Dermis lymphatic vessel endothelial cell (primary cell): ENCODE data around the gene OSCAR. TPM values are rescaled to one million over a fixed set of nuclear protein-coding genes. Genes with fewer than 3 reads are reported as not detected.

Source experiments
- total RNA-seq: library from RNA; depleted of rRNA; stranded (reverse); fragments of >200 nt; gene quantifications from 2 replicates; pipeline ENCODE4 v1.2.1, GENCODE V29; 2014

The OSCAR gene, protein sequence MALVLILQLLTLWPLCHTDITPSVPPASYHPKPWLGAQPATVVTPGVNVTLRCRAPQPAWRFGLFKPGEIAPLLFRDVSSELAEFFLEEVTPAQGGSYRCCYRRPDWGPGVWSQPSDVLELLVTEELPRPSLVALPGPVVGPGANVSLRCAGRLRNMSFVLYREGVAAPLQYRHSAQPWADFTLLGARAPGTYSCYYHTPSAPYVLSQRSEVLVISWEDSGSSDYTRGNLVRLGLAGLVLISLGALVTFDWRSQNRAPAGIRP
- not detected in 2 replicates for total RNA-seq

DNA sequence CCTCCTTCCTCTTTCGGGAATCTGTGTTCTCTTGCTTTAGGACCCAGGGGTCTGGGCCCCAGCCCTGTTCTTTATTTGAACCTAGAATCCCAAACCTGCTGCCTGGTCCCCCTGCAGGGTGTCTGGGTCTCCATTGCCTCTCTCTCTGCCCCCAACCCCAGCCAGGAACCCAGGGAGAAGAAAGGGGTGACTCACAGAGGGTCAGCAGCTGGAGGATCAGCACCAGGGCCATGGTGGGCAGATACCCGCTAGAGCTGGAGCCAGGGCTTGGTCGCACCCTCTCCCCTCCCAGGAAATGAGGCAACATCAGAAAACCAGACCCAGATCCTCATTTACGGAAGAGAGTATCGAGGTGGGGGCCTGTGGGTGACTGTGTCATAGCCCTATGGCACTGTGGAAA lies at the start of gene OSCAR:
Gene OSCAR (minus strand): TSS at position 243 of the 400 bp plus-strand sequence. CDS start 11 bp downstream, at position 232.

DNA sequence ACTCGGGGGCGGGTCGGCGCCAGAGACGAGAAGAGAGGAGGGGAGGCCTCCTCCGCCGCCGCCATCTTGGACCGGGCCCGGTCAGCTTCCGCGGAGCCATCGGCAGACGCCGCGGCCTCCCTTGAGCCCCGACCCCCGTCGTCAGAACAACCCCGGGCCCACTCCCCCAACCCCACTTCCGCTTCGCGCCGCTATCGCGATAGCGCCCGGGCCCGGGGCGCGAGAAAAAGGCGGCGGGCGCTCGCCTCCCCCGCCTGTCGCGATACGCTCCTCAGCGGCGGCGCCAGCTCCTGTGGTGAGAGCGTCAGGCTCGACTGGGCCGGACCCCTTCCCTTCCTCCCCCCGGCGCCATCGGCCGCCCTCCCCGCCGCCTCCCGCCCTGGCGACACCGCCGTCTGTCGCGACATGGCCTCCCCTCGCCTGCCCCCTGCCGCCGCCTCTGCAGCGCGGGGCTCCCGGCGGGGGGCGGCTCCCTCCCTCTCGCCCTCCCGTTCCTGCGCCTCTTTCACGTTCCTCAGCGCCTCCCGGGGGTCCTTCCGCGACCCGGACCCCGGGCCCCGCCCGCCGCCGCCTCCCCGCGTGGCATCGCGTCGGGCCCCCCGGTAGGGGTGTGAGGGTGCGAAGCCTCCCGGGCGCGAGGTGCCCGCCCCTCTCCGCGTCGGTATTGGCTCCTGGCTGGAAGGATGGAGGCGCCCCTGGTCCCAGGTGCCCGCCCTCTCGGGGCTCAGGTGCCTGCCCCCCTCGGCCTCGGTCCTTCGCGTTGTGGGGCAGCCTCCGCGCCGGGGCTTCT lies 37.3 kb upstream of the OSCAR start, which contains the start of gene CNOT3:
Gene CNOT3 (plus strand): TSS at position 64 of the 790 bp plus-strand sequence. CDS start 5,217 bp downstream, outside the sequence.

DNA sequence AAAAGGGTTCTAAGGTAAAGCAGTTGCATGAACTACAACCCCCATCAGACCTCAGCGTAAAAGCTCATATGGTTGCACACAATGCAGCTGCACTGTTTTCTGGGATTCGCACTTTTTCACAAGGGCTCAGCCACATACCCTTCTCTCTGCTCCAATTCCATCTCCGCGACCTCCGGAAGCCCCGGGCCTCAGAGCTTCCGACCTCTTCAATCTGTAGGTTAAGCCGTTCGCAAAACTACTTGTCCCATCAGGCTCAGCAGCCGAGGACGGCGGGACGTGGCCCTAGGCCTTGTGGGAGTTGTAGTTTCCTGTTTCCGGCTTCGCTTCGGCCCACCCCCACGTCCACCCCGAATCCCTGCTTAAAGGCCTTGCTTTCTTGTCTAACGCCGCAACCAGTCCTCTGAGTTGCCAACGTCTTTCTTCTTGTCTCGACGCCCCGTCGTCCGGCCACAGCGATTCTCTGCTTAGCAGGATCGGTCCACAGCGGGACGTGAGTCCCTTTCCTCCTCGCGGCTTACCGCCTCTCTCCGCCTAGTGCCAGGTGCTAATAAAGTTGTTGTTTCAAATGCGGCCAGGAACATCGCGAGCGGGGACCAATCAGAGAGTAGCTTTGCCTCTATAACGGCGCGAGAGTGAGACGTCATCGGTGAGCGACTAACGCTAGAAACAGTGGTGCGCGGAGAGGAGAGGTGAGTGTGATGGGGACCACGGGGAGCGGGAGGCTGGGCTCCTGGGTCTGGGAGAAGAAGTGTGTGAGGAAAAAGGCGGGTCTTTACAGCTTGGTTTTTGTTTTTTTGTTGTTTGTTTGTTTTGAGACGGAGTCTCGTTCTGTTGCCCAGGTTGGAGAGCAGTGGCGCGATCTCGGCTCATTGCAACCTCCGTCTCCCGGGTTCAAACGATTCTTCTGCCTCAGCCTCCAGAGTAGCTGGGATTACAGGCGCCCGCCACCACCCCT lies 14.8 kb upstream of the OSCAR start, which contains the start of the genes PRPF31 and TFPT:
Gene PRPF31 (plus strand): TSS at position 646 of the 955 bp plus-strand sequence. CDS start 2,525 bp downstream, outside the sequence.
Gene TFPT (minus strand): TSS at position 549 of the 955 bp plus-strand sequence. CDS start 388 bp downstream, at position 161.

DNA sequence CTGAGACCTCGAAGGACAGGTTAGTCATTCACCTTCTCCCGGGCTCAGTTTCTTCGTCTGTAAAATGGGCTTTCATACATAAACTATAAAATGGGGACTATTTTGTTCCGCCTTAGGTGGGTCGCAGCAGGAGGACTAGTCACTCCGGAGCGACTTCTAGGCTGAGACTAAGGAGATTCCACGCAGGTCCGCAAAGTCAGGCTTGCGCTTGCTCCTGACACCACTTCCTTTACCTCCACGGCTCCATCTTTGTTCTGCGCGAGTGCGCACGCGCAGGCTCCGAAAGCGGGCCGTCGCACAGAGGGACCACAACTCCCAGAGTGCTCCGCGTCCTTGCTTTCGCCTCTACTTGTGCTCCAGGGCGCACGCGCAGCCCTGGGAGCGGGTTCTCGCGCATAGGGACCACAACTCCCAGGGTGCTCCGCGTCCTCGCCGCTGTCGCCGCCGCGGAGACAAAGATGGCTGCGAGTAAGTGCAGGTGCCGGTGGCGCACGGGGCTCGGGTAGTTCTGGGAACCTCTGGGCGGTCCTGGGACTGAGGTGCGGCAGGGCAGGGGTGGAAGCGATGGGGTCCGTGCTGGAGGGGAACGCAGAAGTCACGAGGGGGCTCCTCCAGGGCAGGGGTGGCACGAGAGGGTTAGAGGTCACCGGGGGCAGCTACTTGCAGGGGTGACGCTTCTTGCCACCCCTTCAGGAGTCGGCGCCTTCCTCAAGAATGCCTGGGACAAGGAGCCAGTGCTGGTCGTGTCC lies 2.0 kb upstream of the OSCAR start, which contains the start of gene NDUFA3:
Gene NDUFA3 (plus strand): TSS at position 435 of the 749 bp plus-strand sequence. CDS start 24 bp downstream, at position 459.

DNA sequence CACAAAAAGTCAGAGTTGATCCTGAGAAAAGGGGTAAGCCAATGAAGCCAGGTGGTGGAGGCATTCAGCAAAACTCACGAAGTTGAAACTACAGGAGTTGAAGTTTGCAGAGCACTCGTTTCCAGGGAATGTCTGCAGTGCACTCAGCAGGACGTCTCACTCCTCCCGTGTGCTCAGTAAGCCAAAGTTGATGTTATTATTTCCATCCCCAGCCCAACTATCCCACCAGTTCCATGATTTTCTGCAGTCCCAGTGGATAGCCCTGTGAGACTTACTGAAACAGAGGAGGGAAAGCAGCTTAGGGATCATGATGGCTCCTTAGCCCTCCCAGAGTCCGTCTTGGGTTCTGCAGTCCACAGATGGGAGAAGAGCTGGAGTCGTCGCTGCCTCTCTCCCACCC lies 19.6 kb downstream of the OSCAR start, which contains the start of gene TARM1:
Gene TARM1 (minus strand): TSS at position 334 of the 400 bp plus-strand sequence. CDS start 25 bp downstream, at position 309.

DNA sequence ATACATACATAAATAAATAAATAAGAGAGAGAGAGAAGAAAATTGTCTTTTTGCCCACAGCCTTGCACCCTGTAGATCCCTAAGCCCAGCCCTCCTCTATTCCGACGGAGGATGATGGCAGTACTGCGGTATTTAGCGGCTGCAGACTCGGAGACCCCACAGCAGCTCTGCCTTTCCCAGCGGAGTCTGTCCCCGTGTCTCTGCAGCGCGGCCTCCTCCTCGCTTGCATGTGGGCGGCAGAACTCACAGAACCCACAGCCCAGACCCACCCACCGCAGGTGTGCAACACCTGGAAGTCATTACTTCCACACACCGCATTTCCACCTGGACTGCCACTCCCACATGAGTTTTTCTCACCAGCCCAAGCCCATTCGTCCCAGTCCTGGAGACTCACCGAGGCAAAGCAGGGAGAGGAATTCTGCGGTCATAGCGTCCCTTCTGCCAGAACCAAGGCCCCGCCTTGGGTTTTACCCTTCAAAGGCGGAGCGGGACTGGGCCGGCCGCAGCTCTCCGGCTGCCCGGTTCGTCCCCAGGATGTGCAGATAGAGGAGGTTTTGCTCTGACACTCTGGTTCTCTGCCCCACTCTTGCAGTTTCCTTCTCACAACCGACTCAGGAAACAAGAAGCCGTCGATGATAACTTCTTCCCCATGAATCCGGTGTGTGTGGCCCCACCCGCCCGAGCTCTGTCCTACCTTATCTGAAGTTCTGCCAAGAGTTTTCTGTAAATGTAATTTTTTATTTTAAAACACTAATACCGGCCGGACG lies 37.1 kb downstream of the OSCAR start, which contains the start of gene VSTM1:
Gene VSTM1 (minus strand): TSS at position 548 of the 767 bp plus-strand sequence. CDS start 120 bp downstream, at position 428.

Other genes with a start within 250 kb of the OSCAR start
- gene MYADM, start 232.9 kb downstream of the OSCAR start, total RNA-seq = 6.0 and 11.6 TPM in 2 replicates
- gene PRKCG, start 218.6 kb downstream of the OSCAR start, total RNA-seq = not detected in 2 replicates
- not detected in 2 replicates for gene CACNG7, start 191.5 kb downstream of the OSCAR start, total RNA-seq
- under 0.01 and 0.17 TPM in 2 replicates for gene CACNG8, start 137.9 kb downstream of the OSCAR start, total RNA-seq
- 0.54 and 0.69 TPM in 2 replicates for gene CACNG6, start 109.2 kb downstream of the OSCAR start, total RNA-seq
- not detected in 2 replicates for gene VSTM1, start 36.9 kb downstream of the OSCAR start, total RNA-seq
- not detected in 2 replicates for gene TARM1, start 19.4 kb downstream of the OSCAR start, total RNA-seq
- 14.5 and 18.1 TPM in 2 replicates for gene NDUFA3, start 2.1 kb upstream of the OSCAR start, total RNA-seq
- gene TFPT, start 14.9 kb upstream of the OSCAR start, total RNA-seq = 18.8 and 21.1 TPM in 2 replicates
- 48.8 and 54.8 TPM in 2 replicates for gene PRPF31, start 15.0 kb upstream of the OSCAR start, total RNA-seq
- 5.7 and 9.2 TPM in 2 replicates for gene CNOT3, start 37.0 kb upstream of the OSCAR start, total RNA-seq
- gene LENG1, start 58.9 kb upstream of the OSCAR start, total RNA-seq = 4.9 and 5.7 TPM in 2 replicates
- gene TMC4, start 72.4 kb upstream of the OSCAR start, total RNA-seq = 0.34 and 0.54 TPM in 2 replicates
- gene MBOAT7, start 88.8 kb upstream of the OSCAR start, total RNA-seq = 6.6 and 8.7 TPM in 2 replicates
- 40.1 and 41.5 TPM in 2 replicates for gene TSEN34, start 90.5 kb upstream of the OSCAR start, total RNA-seq
- 3,120 and 3,598 TPM in 2 replicates for gene RPS9, start 100.1 kb upstream of the OSCAR start, total RNA-seq
- not detected in 2 replicates for gene LILRB3, start 122.2 kb upstream of the OSCAR start, total RNA-seq
- not detected in 2 replicates for gene LILRA6, start 142.0 kb upstream of the OSCAR start, total RNA-seq
- gene LILRB5, start 156.5 kb upstream of the OSCAR start, total RNA-seq = not detected in 2 replicates
- not detected in 2 replicates for gene LILRB2, start 180.3 kb upstream of the OSCAR start, total RNA-seq
- gene LILRA5, start 212.4 kb upstream of the OSCAR start, total RNA-seq = not detected in 2 replicates
- gene LILRA4, start 238.4 kb upstream of the OSCAR start, total RNA-seq = not detected in 2 replicates